ENCODE data around the gene GPC5. TPM values are rescaled to one million over a fixed set of nuclear protein-coding genes. Genes with fewer than 3 reads are reported as not detected.

Gene GPC5
- total and polyA plus RNA-seq, 4 donors, result 0.51 to 22.4 (median 2.0) TPM

- TF ChIP-seq SP1 (IDR thresholded peaks at IDR 0.05) (no peak), NR2F2 (IDR thresholded peaks at IDR 0.05) (no peak), FOXA1 (IDR thresholded peaks at IDR 0.05) (no peak)
- WGBS, result 95% methylated on average over 2 of the region's 2 CpGs
- no peak for DNase-seq (ENCODE audit: low spot score)
Measured at GRCh38 chr13:92717857-92718256, 1319.4 kb downstream of the GPC5 start.

GRCh38 chr13:92719868-92720267 is 1321.4 kb downstream of the GPC5 start:
- Histone ChIP-seq H3K36me3 (ENCODE audit: control insufficient read depth in 4 of 4, insufficient read depth in 3 of 4, low read depth in 1 of 4, low read length in 3 of 4) (no peaks in the 10 kb centered on the region), H3K9ac (ENCODE audit: low read depth in 1 of 2, low read length in 2 of 2) (no peak overlapping the region), H3K9me3 (ENCODE audit: control insufficient read depth in 4 of 4, low read length in 3 of 4) (no peaks in the 10 kb centered on the region), H3K27ac (ENCODE audit: low read depth in 1 of 2, low read length in 2 of 2) (no peak overlapping the region), H3K4me3 (ENCODE audit: low read depth in 1 of 3, low read length in 3 of 3) (no peak overlapping the region), H3K4me1 (ENCODE audit: control insufficient read depth in 4 of 4, insufficient read depth in 4 of 4, low read length in 3 of 4) (no peaks in the 10 kb centered on the region), H3K27me3 (ENCODE audit: control insufficient read depth in 4 of 4, insufficient read depth in 4 of 4, low read length in 3 of 4) (no peaks in the 10 kb centered on the region)
- DNase-seq (ENCODE audit: low spot score), result no peak
- no peak for TF ChIP-seq RXRA (IDR thresholded peaks at IDR 0.05)

More at GRCh38 chr13:92717857-92718256, 1319.4 kb downstream of the GPC5 start:
- H3K9ac ChIP-seq (ENCODE audit: low read depth in 1 of 2, low read length in 2 of 2), result no peak overlapping the region
- H3K4me3 ChIP-seq (ENCODE audit: low read depth in 1 of 3, low read length in 3 of 3), result no peak overlapping the region
- H3K27ac ChIP-seq (ENCODE audit: low read depth in 1 of 2, low read length in 2 of 2), result no peak overlapping the region
- no peaks in the 10 kb centered on the region for H3K9me3 ChIP-seq (ENCODE audit: control insufficient read depth in 4 of 4, low read length in 3 of 4)
- no peaks in the 10 kb centered on the region for H3K27me3 ChIP-seq (ENCODE audit: control insufficient read depth in 4 of 4, insufficient read depth in 4 of 4, low read length in 3 of 4)
- H3K4me1 ChIP-seq (ENCODE audit: control insufficient read depth in 4 of 4, insufficient read depth in 4 of 4, low read length in 3 of 4), result no peaks in the 10 kb centered on the region
- no peaks in the 10 kb centered on the region for H3K36me3 ChIP-seq (ENCODE audit: control insufficient read depth in 4 of 4, insufficient read depth in 3 of 4, low read depth in 1 of 4, low read length in 3 of 4)

- Histone ChIP-seq H3K9me3 (ENCODE audit: control insufficient read depth in 4 of 4, low read length in 3 of 4) (no peaks in the 10 kb centered on the region), H3K27me3 (ENCODE audit: control insufficient read depth in 4 of 4, insufficient read depth in 4 of 4, low read length in 3 of 4) (no peaks in the 10 kb centered on the region), H3K9ac (ENCODE audit: low read depth in 1 of 2, low read length in 2 of 2) (no peak overlapping the region), H3K27ac (ENCODE audit: low read depth in 1 of 2, low read length in 2 of 2) (no peak overlapping the region), H3K36me3 (ENCODE audit: control insufficient read depth in 4 of 4, insufficient read depth in 3 of 4, low read depth in 1 of 4, low read length in 3 of 4) (no peaks in the 10 kb centered on the region), H3K4me1 (ENCODE audit: control insufficient read depth in 4 of 4, insufficient read depth in 4 of 4, low read length in 3 of 4) (no peaks in the 10 kb centered on the region), H3K4me3 (ENCODE audit: low read depth in 1 of 3, low read length in 3 of 3) (no peak overlapping the region)
- TF ChIP-seq NR2F2 (IDR thresholded peaks at IDR 0.05) (no peak), HNF4G (IDR thresholded peaks at IDR 0.05) (no peak), HNF4A (conservative IDR thresholded peaks at IDR 0.05) (no peak)
- no peak for DNase-seq (ENCODE audit: low spot score)
Measured at GRCh38 chr13:92721620-92722019, 1323.2 kb downstream of the GPC5 start.

GRCh38 chr13:92727118-92727517 is 1328.7 kb downstream of the GPC5 start:
- no peak overlapping the region for H3K27ac ChIP-seq (ENCODE audit: low read depth in 1 of 2, low read length in 2 of 2)
- H3K4me3 ChIP-seq (ENCODE audit: low read depth in 1 of 3, low read length in 3 of 3), result no peak overlapping the region
- WGBS, result 83% methylated on average over 3 of the region's 3 CpGs
- H3K36me3 ChIP-seq (ENCODE audit: control insufficient read depth in 4 of 4, insufficient read depth in 3 of 4, low read depth in 1 of 4, low read length in 3 of 4), result no peaks in the 10 kb centered on the region
- no peak overlapping the region for H3K9ac ChIP-seq (ENCODE audit: low read depth in 1 of 2, low read length in 2 of 2)
- no peak for TF ChIP-seq HNF4A (conservative IDR thresholded peaks at IDR 0.05)
- no peak for TF ChIP-seq JUND (IDR thresholded peaks at IDR 0.05)
- no peak for TF ChIP-seq EGR1 (IDR thresholded peaks at IDR 0.05; ENCODE audit: low read depth in 2 of 2)
- no peak for TF ChIP-seq RAD21 (IDR thresholded peaks at IDR 0.05)
- TF ChIP-seq REST (IDR thresholded peaks at IDR 0.05), result no peak
- TF ChIP-seq YY1 (IDR thresholded peaks at IDR 0.05), result no peak
- TF ChIP-seq MAX (IDR thresholded peaks at IDR 0.05), result no peak
- TF ChIP-seq FOXA2 (IDR thresholded peaks at IDR 0.05), result no peak
- no peak for TF ChIP-seq SP1 (IDR thresholded peaks at IDR 0.05)
- no peak for TF ChIP-seq GABPA (IDR thresholded peaks at IDR 0.05 in 1 of 2, conservative IDR thresholded peaks at IDR 0.05 in 1 of 2)
- TF ChIP-seq TAF1 (conservative IDR thresholded peaks at IDR 0.05), result no peak
- TF ChIP-seq ZBTB33 (IDR thresholded peaks at IDR 0.05), result no peak
- no peak for TF ChIP-seq NR2F2 (IDR thresholded peaks at IDR 0.05)
- no peak for TF ChIP-seq HNF4G (IDR thresholded peaks at IDR 0.05)
- TF ChIP-seq RXRA (IDR thresholded peaks at IDR 0.05), result no peak
- no peak for TF ChIP-seq CTCF (IDR thresholded peaks at IDR 0.05; ENCODE audit: low read depth, low read length, missing input control)
- no peak for DNase-seq (ENCODE audit: low spot score)
- H3K4me1 ChIP-seq (ENCODE audit: control insufficient read depth in 4 of 4, insufficient read depth in 4 of 4, low read length in 3 of 4), result no peaks in the 10 kb centered on the region
- no peaks in the 10 kb centered on the region for H3K27me3 ChIP-seq (ENCODE audit: control insufficient read depth in 4 of 4, insufficient read depth in 4 of 4, low read length in 3 of 4)
- no peaks in the 10 kb centered on the region for H3K9me3 ChIP-seq (ENCODE audit: control insufficient read depth in 4 of 4, low read length in 3 of 4)
